GM19395 (cell line): ENCODE measurements around the gene ITGB4.

Source experiments
- ATAC-seq: cut with Tn5 transposase; IDR thresholded peaks from one replicate; pipeline ENCODE4 v1.9.1; 2021; ENCODE audit warnings: mild to moderate bottlenecking, moderate library complexity; ENCODE audit not compliant: unreplicated experiment

Gene ITGB4

GRCh38 chr17:75731086-75731715, 9.9 kb downstream of the ITGB4 start:
- ATAC-seq, result no peak

GRCh38 chr17:75731716-75732498, 10.6 kb downstream of the ITGB4 start:
- ATAC-seq, result no peak

GRCh38 chr17:75733471-75733870, 12.2 kb downstream of the ITGB4 start:
- ATAC-seq, result no peak

DNA sequence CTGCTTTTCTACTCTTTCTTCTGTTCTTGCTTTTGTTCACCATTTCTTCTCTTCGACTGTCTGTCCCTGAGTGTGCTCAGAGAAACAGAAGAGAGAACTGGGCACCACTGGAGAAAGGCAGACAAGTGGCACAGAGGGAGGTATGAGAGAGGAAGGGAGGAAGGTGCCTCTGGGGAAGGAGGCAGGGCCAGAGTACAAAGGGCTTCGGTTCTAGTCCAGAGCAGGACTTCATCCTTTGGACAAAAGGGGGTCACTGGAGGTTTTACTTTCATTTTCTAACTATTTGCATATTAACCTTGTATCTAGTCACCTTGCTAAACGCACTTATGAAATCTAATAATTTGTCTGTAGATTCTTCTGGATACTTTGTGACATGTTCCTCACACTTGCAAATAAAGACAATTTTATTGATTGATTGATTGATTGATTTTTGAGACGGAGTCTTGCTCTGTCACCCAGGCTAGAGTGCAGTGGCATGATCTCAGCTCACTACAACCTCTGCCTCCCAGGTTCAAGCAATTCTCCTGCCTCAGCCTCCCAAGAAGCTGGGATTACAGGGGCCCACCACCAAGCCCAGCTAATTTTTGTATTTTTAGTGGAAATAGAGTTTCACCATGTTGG, 13.5 kb downstream of the ITGB4 start:
- ATAC-seq, result no peak

DNA sequence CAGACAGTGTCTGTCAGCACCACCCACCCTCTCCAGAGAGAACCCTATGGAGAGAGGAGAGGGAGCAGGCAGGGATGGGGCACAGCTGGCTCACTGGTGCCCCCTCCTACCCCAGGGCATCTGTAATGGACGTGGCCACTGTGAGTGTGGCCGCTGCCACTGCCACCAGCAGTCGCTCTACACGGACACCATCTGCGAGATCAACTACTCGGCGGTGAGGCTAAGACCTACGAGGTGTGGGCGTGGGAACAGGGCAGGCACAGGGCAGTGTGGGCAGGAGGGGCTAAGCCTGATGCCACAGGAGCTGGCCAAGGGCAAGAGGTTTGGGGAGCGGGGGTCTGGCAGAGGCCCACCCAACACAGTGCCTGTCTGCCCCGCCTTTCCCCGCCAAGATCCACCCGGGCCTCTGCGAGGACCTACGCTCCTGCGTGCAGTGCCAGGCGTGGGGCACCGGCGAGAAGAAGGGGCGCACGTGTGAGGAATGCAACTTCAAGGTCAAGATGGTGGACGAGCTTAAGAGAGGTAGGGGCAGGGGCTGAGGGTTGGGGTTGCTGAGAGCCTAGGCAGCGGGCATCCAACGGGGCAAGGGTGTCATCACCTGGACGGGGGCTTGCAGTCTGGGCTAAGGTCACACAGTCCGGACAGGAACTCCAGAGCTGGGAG, 15.0 kb downstream of the ITGB4 start:
- ATAC-seq, result no peak

- no peak for ATAC-seq
These were observed 16.1 kb downstream of the ITGB4 start for GRCh38 chr17:75737133-75737962.

GRCh38 chr17:75738218-75738802, 17.1 kb downstream of the ITGB4 start:
- ATAC-seq, result no peak

- ATAC-seq, result no peak
These were observed 17.9 kb downstream of the ITGB4 start for GRCh38 chr17:75739174-75739573.

DNA sequence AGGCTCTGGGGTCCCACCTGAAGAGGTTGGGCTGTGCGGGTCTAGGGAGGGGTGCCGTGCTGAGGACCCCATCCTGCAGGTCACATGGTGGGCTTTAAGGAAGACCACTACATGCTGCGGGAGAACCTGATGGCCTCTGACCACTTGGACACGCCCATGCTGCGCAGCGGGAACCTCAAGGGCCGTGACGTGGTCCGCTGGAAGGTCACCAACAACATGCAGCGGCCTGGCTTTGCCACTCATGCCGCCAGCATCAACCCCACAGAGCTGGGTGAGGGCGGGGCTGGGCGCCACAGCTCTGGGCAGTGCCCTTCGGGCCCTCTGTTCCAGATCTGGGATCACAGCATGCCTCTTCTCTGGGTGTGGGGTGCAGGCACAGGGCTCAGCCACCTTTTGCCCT, 18.5 kb downstream of the ITGB4 start:
- no peak for ATAC-seq

DNA sequence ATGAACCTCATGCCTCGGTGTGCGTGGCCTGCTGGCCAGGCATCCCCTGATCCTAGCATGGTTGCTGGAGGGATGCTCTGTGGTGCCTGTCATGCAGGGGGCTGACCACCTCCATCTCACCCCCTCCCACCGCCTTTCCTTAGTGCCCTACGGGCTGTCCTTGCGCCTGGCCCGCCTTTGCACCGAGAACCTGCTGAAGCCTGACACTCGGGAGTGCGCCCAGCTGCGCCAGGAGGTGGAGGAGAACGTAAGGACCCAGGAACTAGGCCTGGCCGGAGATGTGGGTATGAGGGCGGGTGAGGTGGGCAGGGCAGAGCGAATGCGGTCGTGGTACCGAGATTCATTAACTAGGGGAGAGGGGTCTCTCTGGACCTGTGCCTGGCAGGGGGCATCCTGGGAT, 19.0 kb downstream of the ITGB4 start:
- ATAC-seq, result no peak

DNA sequence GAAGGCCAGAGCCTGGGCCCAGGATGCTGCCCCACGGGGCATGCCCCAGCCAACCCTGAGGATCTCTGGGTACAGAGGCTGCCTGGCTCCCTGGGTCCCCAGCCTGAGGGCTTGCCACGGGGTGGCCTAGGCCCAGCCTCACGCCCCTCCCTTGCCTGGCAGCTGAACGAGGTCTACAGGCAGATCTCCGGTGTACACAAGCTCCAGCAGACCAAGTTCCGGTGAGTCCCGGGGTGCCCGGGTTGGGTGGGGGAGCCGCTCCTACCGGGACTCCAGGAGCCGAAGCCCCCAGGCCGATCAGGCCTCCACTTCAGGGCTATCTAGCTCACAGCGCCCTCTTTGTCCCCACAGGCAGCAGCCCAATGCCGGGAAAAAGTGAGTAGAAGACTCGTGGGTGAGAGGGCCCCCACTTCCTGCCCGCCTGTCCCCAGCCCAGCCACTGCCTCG, 19.4 kb downstream of the ITGB4 start:
- no peak for ATAC-seq

DNA sequence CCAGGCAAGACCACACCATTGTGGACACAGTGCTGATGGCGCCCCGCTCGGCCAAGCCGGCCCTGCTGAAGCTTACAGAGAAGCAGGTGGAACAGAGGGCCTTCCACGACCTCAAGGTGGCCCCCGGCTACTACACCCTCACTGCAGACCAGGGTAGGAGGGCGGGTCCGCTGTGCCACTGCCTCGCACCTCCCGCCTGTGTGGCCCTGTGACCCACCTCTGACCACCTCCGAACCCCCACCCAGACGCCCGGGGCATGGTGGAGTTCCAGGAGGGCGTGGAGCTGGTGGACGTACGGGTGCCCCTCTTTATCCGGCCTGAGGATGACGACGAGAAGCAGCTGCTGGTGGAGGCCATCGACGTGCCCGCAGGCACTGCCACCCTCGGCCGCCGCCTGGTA, 21.1 kb downstream of the ITGB4 start:
- no peak for ATAC-seq

GRCh38 chr17:75743625-75744206, 22.5 kb downstream of the ITGB4 start:
- ATAC-seq, result no peak

DNA sequence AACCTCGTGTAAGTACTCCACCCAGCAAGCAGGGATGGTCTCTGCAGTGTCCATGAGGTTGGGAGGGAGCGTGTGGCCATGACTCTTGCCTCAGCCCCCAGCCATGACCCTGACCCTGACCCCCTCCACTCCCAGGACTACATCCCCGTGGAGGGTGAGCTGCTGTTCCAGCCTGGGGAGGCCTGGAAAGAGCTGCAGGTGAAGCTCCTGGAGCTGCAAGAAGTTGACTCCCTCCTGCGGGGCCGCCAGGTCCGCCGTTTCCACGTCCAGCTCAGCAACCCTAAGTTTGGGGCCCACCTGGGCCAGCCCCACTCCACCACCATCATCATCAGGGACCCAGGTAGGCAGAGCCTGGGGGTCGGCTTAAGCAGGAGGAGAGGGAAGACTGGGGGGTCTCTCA, 27.4 kb downstream of the ITGB4 start:
- no peak for ATAC-seq

- ATAC-seq, result no peak
These were observed 28.5 kb downstream of the ITGB4 start for GRCh38 chr17:75749545-75750389.

DNA sequence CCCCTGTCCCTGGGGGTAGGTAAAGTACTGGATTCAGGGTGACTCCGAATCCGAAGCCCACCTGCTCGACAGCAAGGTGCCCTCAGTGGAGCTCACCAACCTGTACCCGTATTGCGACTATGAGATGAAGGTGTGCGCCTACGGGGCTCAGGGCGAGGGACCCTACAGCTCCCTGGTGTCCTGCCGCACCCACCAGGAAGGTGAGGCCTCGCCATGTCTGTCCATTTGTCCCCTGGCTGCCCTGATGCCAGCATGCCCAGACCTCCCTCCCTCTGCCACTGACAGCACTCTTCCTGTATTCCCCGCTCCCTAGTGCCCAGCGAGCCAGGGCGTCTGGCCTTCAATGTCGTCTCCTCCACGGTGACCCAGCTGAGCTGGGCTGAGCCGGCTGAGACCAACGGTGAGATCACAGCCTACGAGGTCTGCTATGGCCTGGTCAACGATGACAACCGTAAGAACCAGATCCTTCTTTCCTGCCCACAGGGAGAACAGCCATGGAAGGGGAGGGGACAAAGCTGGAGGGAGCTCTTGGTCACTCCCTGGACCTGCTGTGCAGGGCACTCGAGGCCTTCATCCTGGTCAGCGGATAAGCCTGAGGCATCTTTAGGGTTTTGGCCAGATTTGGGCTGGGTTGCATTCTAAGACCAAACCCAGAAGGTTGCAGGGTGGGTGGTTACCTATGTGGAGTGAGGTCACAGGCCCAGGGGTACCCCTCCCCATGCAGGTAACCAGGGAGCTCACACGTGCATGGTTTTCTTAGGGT, 29.6 kb downstream of the ITGB4 start:
- ATAC-seq, result no peak

DNA sequence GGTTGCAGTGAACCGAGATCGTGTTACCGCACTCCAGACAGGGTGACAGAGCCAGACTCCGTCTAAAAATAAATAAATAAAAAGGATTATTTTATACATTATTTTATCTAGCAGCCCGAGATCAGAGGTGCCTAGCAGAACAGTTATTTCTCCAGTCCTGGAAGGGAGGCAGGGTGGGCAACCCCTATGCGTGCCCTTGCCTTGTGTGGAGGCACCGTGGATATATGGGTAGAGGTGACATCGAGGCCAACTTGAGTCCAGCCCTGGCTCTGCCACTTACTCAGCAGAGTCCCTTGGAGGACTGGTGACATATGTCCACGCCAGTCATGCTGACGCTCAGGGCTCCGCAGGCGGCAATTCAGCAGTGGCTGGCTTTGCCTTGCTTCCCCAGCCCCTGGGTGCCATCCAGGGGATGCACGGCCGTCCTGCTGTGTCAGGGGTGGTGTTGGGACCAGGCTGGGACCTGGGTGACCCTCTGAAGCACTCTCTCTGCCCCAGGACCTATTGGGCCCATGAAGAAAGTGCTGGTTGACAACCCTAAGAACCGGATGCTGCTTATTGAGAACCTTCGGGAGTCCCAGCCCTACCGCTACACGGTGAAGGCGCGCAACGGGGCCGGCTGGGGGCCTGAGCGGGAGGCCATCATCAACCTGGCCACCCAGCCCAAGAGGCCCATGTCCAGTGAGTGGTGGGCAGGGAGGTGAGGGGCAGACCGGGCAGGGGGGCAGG, 30.6 kb downstream of the ITGB4 start:
- no peak for ATAC-seq

DNA sequence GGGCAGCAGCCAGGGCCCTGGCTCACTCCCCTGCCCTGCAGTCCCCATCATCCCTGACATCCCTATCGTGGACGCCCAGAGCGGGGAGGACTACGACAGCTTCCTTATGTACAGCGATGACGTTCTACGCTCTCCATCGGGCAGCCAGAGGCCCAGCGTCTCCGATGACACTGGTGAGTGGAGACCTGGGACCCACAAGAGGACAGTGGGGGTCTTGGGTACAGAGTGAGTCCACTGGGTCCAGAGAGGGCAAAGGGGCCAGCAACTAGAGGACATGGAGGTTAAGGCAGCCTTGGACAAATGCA, 31.1 kb downstream of the ITGB4 start:
- ATAC-seq, result no peak
